AG04449 (cell line): ENCODE measurements around the gene ELF2.
A peak's percentile ranks its signal among the peaks of the same experiment; 100 is the strongest.
"Not testable (repeated sequence)": the region's sequence is repeated elsewhere in the genome, so short reads cannot be mapped to it uniquely, and the experiment has no call there.

ENCODE experiments used
- CTCF ChIA-PET: fragments of 350-600 bp; formaldehyde crosslinking; extraction: SDS; loops from one replicate; lab custom pipeline; 2021; ENCODE audit warnings: antibody characterized with exemption; lab: Yijun Ruan, JAX
- POLR2A ChIA-PET: fragments of 400-600, 350-600 bp; formaldehyde crosslinking; extraction: SDS; loops from one replicate; lab custom pipeline; 2020; ENCODE audit warnings: antibody characterized with exemption, inconsistent platforms; lab: Yijun Ruan, JAX
- DNase-seq: peaks from one replicate; pipeline ENCODE4 v3.0.0-alpha.2; 2010; ENCODE audit warnings: low read depth, low spot score
- H3K4me3 ChIP-seq: 2 replicates; pipeline ENCODE4 v1.5.1; 2011; ENCODE audit warnings: low read depth, mild to moderate bottlenecking, control low read depth, low read length
- CTCF ChIP-seq: IDR thresholded peaks from one replicate; pipeline ENCODE4 v1.5.1; 2011; ENCODE audit warnings: mild to moderate bottlenecking, moderate library complexity, low read length, control low read depth, inconsistent platforms; ENCODE audit not compliant: insufficient read depth; ENCODE audit errors: missing control alignments

The ELF2 gene

GRCh38 chr4:139015948-139016471, 161.0 kb downstream of the ELF2 start:
- ChIA-PET CTCF (interaction anchor here (1.0 to 1.4 kb wide), 3 partner anchors 15 to 152 kb away, joined by 3 to 6 read pairs (median 3); no protein-coding TSS in a partner anchor), POLR2A (interaction anchor here (0.6 to 1.0 kb wide), 3 partner anchors 21 to 68 kb away, joined by 3 to 5 read pairs (median 4); no protein-coding TSS in a partner anchor)
- no peak for DNase-seq
- H3K4me3 ChIP-seq = peak overlapping the region; percentile 76
- TF ChIP-seq CTCF = no peak

GRCh38 chr4:139015269-139015947, 161.6 kb downstream of the ELF2 start, which contains the start of gene NOCT:
NOCT (plus strand) TSS chr4:139015781; CDS start chr4:139015982, 201 bp downstream.
- ChIA-PET POLR2A (interaction anchor here (0.6 to 1.3 kb wide), 8 partner anchors 9 to 915 kb away, joined by 3 to 5 read pairs (median 4); no protein-coding TSS in a partner anchor), CTCF (interaction anchor here (1.3 to 2.2 kb wide), 4 partner anchors 11 to 95 kb away, joined by 3 to 10 read pairs (median 7); no protein-coding TSS in a partner anchor)
- DNase-seq = peak; percentile 49
- TF ChIP-seq CTCF = no peak
- peak within 1 kb of the TSS; percentile 76 for H3K4me3 ChIP-seq

- TF ChIP-seq CTCF = no peak
These were observed 162.4 kb downstream of the ELF2 start for GRCh38 chr4:139014371-139015268.

GRCh38 chr4:139011225-139011950, 165.6 kb downstream of the ELF2 start:
- POLR2A ChIA-PET = no interaction called here
- no peak overlapping the region for H3K4me3 ChIP-seq
- CTCF ChIA-PET = no interaction called here
- no peak for TF ChIP-seq CTCF
- DNase-seq = no peak

More at GRCh38 chr4:139014371-139015268, 162.4 kb downstream of the ELF2 start:
- POLR2A ChIA-PET = interaction anchor here (0.6 to 1.3 kb wide), 9 partner anchors 8 to 915 kb away, joined by 3 to 5 read pairs (median 3); no protein-coding TSS in a partner anchor
- peak; percentile 78 for DNase-seq
- CTCF ChIA-PET = interaction anchor here (1.3 to 2.2 kb wide), 4 partner anchors 10 to 94 kb away, joined by 3 to 10 read pairs (median 7); no protein-coding TSS in a partner anchor
- peak overlapping the region; percentile 76 for H3K4me3 ChIP-seq

GRCh38 chr4:139009702-139010101, 167.3 kb downstream of the ELF2 start:
- CTCF ChIA-PET = no interaction called here
- no peak for TF ChIP-seq CTCF
- H3K4me3 ChIP-seq = no peak overlapping the region
- POLR2A ChIA-PET = no interaction called here
- DNase-seq = no peak

- DNase-seq, POLR2A ChIA-PET, H3K4me3 ChIP-seq, CTCF ChIA-PET: not testable (repeated sequence)
These were observed 168.7 kb downstream of the ELF2 start for GRCh38 chr4:139008278-139008677.
